Measurements from ENCODE around the gene IRS1.

GRCh38 chr2:226691255-226691654 lies 108.4 kb downstream of the IRS1 start:
- TF ChIP-seq EZH2 (IDR thresholded peaks at IDR 0.05; ENCODE audit: low read length, missing control alignments) = no peak
- TF ChIP-seq, protein P1, sequence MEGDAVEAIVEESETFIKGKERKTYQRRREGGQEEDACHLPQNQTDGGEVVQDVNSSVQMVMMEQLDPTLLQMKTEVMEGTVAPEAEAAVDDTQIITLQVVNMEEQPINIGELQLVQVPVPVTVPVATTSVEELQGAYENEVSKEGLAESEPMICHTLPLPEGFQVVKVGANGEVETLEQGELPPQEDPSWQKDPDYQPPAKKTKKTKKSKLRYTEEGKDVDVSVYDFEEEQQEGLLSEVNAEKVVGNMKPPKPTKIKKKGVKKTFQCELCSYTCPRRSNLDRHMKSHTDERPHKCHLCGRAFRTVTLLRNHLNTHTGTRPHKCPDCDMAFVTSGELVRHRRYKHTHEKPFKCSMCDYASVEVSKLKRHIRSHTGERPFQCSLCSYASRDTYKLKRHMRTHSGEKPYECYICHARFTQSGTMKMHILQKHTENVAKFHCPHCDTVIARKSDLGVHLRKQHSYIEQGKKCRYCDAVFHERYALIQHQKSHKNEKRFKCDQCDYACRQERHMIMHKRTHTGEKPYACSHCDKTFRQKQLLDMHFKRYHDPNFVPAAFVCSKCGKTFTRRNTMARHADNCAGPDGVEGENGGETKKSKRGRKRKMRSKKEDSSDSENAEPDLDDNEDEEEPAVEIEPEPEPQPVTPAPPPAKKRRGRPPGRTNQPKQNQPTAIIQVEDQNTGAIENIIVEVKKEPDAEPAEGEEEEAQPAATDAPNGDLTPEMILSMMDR (conservative IDR thresholded peaks at IDR 0.05 in 1 of 2, IDR thresholded peaks at IDR 0.05 in 1 of 2; ENCODE audit: low read depth in 1 of 2, low read length in 2 of 2) = no peak

Data from fibroblast of lung (primary cell).